Peyer's patch (tissue), 4 donors: Measurements from ENCODE around the gene DCUN1D3.

Experiments
- POLR2A ChIP-seq, 2 donors: fragments of 450-650 bp; IDR thresholded peaks; one replicate each; pipeline ENCODE4 v1.5.1; 2017; ENCODE audit warnings: antibody characterized with exemption in 2 of 2, mild to moderate bottlenecking in 2 of 2, moderate library complexity in 2 of 2
- TF ChIP-seq, protein P1 (sequence below), 6 experiments: fragments of 450-650 bp in 4 of 6; fragments of 200-600 bp in 2 of 6; sonication (generic) in 1 of 6; IDR thresholded peaks; one replicate each; pipeline ENCODE4 v1.5.1; 2017 to 2019; ENCODE audit warnings: antibody characterized with exemption in 6 of 6, mild to moderate bottlenecking in 3 of 6, moderate library complexity in 1 of 6

DNA sequence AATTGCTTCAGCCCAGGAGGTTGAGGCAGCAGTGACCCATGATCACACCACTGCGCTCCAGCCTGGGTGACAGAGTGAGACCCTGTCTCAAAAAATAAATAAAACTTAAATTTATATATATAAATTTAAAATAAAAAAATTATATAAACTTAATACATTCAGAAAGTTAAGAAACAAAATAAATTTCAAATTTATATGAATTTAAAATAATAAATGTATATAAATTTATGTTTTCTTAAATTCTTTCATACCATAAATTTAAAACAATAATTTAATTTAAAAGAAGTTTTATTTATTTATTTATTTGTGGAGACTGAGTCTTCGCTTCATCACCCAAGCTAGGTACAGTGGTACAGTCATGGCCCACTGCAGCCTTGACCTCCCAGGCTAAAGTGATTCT lies 20.6 kb upstream of the DCUN1D3 start:
- TF ChIP-seq, protein P1, sequence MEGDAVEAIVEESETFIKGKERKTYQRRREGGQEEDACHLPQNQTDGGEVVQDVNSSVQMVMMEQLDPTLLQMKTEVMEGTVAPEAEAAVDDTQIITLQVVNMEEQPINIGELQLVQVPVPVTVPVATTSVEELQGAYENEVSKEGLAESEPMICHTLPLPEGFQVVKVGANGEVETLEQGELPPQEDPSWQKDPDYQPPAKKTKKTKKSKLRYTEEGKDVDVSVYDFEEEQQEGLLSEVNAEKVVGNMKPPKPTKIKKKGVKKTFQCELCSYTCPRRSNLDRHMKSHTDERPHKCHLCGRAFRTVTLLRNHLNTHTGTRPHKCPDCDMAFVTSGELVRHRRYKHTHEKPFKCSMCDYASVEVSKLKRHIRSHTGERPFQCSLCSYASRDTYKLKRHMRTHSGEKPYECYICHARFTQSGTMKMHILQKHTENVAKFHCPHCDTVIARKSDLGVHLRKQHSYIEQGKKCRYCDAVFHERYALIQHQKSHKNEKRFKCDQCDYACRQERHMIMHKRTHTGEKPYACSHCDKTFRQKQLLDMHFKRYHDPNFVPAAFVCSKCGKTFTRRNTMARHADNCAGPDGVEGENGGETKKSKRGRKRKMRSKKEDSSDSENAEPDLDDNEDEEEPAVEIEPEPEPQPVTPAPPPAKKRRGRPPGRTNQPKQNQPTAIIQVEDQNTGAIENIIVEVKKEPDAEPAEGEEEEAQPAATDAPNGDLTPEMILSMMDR (IDR thresholded peaks at IDR 0.05) = no peak
- TF ChIP-seq POLR2A (IDR thresholded peaks at IDR 0.05) = no peak
